Activated CD4-positive, alpha-beta T cell treated with anti-CD3 and anti-CD28 coated beads for 24 hours (primary cell): ENCODE results near the gene GALR2.
"Not testable (repeated sequence)": the region's sequence is repeated elsewhere in the genome, so short reads cannot be mapped to it uniquely, and the experiment has no call there.

Source experiments
- DNase-seq, 2 donors: peaks; one replicate each; pipeline ENCODE4 v3.0.0-alpha.2; 2020; ENCODE audit warnings: low read depth in 2 of 2

GALR2 gene

GRCh38 chr17:76050538-76051467 lies 23.8 kb upstream of the GALR2 start:
- DNase-seq, result no peak

- DNase-seq, result no peak
Measured at GRCh38 chr17:76051561-76051960, 23.0 kb upstream of the GALR2 start.

GRCh38 chr17:76053246-76054111 lies 21.1 kb upstream of the GALR2 start:
- no peak for DNase-seq

GRCh38 chr17:76054112-76054476 lies 20.5 kb upstream of the GALR2 start:
- no peak for DNase-seq

GRCh38 chr17:76056882-76057281 lies 17.7 kb upstream of the GALR2 start:
- DNase-seq, result no peak

GRCh38 chr17:76058264-76058663 lies 16.3 kb upstream of the GALR2 start:
- not testable (repeated sequence) for DNase-seq

GRCh38 chr17:76063875-76064546 lies 10.6 kb upstream of the GALR2 start:
- DNase-seq, result peak in 1 of 2 donors; percentile 43

GRCh38 chr17:76065775-76066174 lies 8.8 kb upstream of the GALR2 start:
- no peak for DNase-seq

- DNase-seq, result no peak
Measured at GRCh38 chr17:76071531-76072147, 2.9 kb upstream of the GALR2 start.

GRCh38 chr17:76072148-76072858 lies 2.3 kb upstream of the GALR2 start, which contains the start of gene SRP68:
TSS of gene SRP68 (minus strand) at chr17:76072517. CDS start at chr17:76072491, 26 bp downstream.
- peak; percentile 69 to 74 for DNase-seq

GRCh38 chr17:76075364-76076145 lies 974 bp downstream of the GALR2 start:
- no peak for DNase-seq

GRCh38 chr17:76076146-76076764 lies 1.7 kb downstream of the GALR2 start:
- no peak for DNase-seq

- peak in 1 of 2 donors; percentile 17 for DNase-seq
Measured at GRCh38 chr17:76076765-76077583, 2.4 kb downstream of the GALR2 start.

GRCh38 chr17:76077584-76078110 lies 3.1 kb downstream of the GALR2 start:
- no peak for DNase-seq

GRCh38 chr17:76078370-76078769 lies 3.8 kb downstream of the GALR2 start:
- DNase-seq, result not testable (repeated sequence)

GRCh38 chr17:76078860-76079534 lies 4.4 kb downstream of the GALR2 start, which contains the start of gene ZACN:
TSS of gene ZACN (plus strand) at chr17:76079182. CDS start at chr17:76079265, 83 bp downstream.
- no peak for DNase-seq

- no peak for DNase-seq
Measured at GRCh38 chr17:76079535-76079955, 5.0 kb downstream of the GALR2 start.
